Muscle of leg (tissue), 16 donors: ENCODE measurements around the gene ZNF48. TPM values are rescaled to one million over a fixed set of nuclear protein-coding genes. Genes with fewer than 3 reads are reported as not detected.

Experiments
- DNase-seq: peaks from one replicate; pipeline ENCODE4 v3.0.0; 2013
- H3K27ac ChIP-seq: one replicate; pipeline ENCODE4 v1.5.1; 2013; ENCODE audit warnings: mild to moderate bottlenecking, low read length, control low read depth
- H3K27me3 ChIP-seq: one replicate; pipeline ENCODE4 v1.6.1; 2013; ENCODE audit warnings: low read length; ENCODE audit not compliant: control insufficient read depth, insufficient read depth
- H3K36me3 ChIP-seq: one replicate; pipeline ENCODE4 v1.6.1; 2013; ENCODE audit warnings: low read length; ENCODE audit not compliant: control insufficient read depth, insufficient read depth
- H3K4me1 ChIP-seq: one replicate; pipeline ENCODE4 v1.6.1; 2013; ENCODE audit warnings: low read length; ENCODE audit not compliant: control insufficient read depth, insufficient read depth
- H3K4me3 ChIP-seq: one replicate; pipeline ENCODE4 v1.5.1; 2013; ENCODE audit warnings: low read length, control low read depth
- H3K9me3 ChIP-seq: replicated peaks from 2 replicates; pipeline ENCODE4 v1.6.1; 2013; ENCODE audit warnings: low read depth, low read length; ENCODE audit not compliant: control insufficient read depth
- WGBS: methylation state at CpG from one replicate; pipeline ENCODE4 v1.1.5; 2013; ENCODE audit warnings: missing lambda C conversion rate; ENCODE audit not compliant: insufficient coverage; 5-methylcytosine and 5-hydroxymethylcytosine counted together
- long read RNA-seq, 11 donors: transcript quantifications; one replicate each; lab custom pipeline, GENCODE V29; 2026
- polyA plus RNA-seq, 8 donors: library from polyadenylated mRNA; unstranded; fragments of 120-200 nt; gene quantifications; one replicate each; pipeline versions ENCODE4 v1.2.1 to v1.2.3, GENCODE V29; 2013; ENCODE audit warnings: inconsistent platforms in 1 of 8, low replicate concordance in 1 of 8; ENCODE audit not compliant: insufficient read length in 8 of 8, insufficient read depth in 1 of 8
- total RNA-seq: library from RNA; stranded (reverse); fragments of 120-200 nt; gene quantifications from one replicate; pipeline ENCODE4 v1.2.4, GENCODE V29; 2013

Gene ZNF48
- total RNA-seq, result 5.7 TPM
- 1 to 10 TPM; 5.0 to 8.3 (median 6.8) TPM for polyA plus RNA-seq
- long read RNA-seq, donor 1, partial matches to known transcripts, result 0 of 4 reads
- long read RNA-seq, donor 1, other reads (novel, unspliced or antisense), result 0 of 4 reads
- long read RNA-seq, donor 2, result 0 reads
- long read RNA-seq, donor 3, partial matches to known transcripts, result 0 of 1 reads
- long read RNA-seq, donor 3, other reads (novel, unspliced or antisense), result 0 of 1 reads
- long read RNA-seq, donor 4, partial matches to known transcripts, result 0 of 2 reads
- long read RNA-seq, donor 4, other reads (novel, unspliced or antisense), result 0 of 2 reads
- long read RNA-seq, donor 5, transcript ZNF48-203 (3 exons, 912 nt), result major isoform, 6 of 8 reads
- long read RNA-seq, donor 5, partial matches to known transcripts, result 0 of 8 reads
- long read RNA-seq, donor 5, other reads (novel, unspliced or antisense), result 0 of 8 reads
- long read RNA-seq, donor 6, partial matches to known transcripts, result 0 of 4 reads
- long read RNA-seq, donor 6, other reads (novel, unspliced or antisense), result 0 of 4 reads
- long read RNA-seq, donor 7, partial matches to known transcripts, result 0 of 2 reads
- long read RNA-seq, donor 7, other reads (novel, unspliced or antisense), result 0 of 2 reads
- long read RNA-seq, donor 8, partial matches to known transcripts, result 0 of 3 reads
- long read RNA-seq, donor 8, other reads (novel, unspliced or antisense), result 0 of 3 reads
- long read RNA-seq, donor 9, partial matches to known transcripts, result 0 of 3 reads
- long read RNA-seq, donor 9, other reads (novel, unspliced or antisense), result 0 of 3 reads
- long read RNA-seq, donor 10, partial matches to known transcripts, result 0 of 3 reads
- long read RNA-seq, donor 10, other reads (novel, unspliced or antisense), result 0 of 3 reads
- long read RNA-seq, donor 11, partial matches to known transcripts, result 0 of 3 reads
- long read RNA-seq, donor 11, other reads (novel, unspliced or antisense), result 0 of 3 reads

DNA sequence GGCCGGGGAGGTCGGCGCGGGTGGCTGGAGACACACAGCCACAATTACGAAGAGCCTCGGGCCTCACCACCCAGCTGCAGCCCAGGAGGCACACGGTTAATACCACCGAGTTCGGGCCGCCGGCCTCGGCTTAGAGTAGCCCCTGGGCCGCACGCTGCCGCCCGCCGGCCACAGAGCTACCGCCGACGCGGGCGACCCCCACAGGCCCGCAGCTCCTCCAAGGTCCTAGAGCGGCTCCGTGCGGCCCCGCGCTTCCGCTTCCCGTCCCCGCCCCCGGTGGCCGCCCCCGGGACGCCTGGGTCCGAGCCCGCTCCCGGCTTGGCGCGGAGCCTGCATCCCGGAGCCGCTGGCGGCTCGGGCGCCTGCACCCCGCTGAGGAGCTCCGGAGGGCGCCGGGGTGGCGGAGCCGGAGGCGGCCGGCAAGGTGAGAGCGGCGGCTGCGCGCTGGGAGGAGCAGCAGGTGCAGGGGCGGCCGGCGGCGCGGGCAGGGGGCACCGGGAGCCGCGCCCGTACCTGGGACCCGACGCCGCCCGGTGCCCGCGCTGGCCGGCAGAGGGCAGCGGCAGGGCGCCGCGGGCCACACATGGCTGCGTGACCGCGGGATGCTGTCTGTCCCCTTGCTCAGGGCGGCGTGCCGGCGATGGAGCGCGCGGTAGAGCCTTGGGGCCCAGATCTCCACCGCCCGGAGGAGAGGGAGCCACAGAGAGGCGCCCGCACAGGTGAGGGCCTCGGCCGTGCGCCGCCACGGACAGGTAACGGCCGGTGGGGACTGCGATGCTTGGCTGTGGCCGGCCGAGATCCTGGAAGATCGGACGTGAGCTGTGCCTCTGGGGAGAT is at the start of gene ZNF48:
Gene ZNF48, plus strand, starts transcription at position 266 of the 837 bp plus-strand sequence. Its CDS starts 375 bp downstream, at position 641.
- H3K4me1 ChIP-seq, result peaks cover 25% of the 10 kb centered on the region
- no peaks in the 10 kb centered on the region for H3K27me3 ChIP-seq
- WGBS, result under 1% methylated on average over 91 of the region's 103 CpGs
- H3K4me3 ChIP-seq, result peak within 1 kb of the TSS; percentile 77
- H3K36me3 ChIP-seq, result peaks cover 18% of the 10 kb centered on the region
- DNase-seq, result peak; percentile 98
- peak within 1 kb of the TSS; percentile 95 for H3K27ac ChIP-seq
- no peaks in the 10 kb centered on the region for H3K9me3 ChIP-seq

DNA sequence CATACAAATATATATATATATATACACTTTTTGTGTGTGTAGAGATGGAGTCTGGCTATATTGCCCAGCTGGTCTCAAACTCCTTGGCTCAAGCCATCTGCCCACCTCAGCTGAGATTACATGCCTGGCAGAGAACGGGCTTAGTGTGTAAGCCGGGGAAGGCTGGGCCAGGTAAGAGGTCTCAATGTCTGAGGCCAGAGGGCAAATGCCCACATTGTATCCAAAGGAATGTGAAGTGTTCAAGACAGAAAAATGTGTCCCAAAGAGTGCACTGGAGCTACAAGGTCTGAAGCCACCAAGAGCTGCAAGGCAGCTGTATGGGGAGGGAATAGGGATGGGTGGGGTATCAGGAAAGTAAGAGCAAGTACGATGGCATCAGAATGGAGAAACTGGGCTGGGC is 48.9 kb upstream of the ZNF48 start:
- no peaks in the 10 kb centered on the region for H3K4me1 ChIP-seq
- H3K9me3 ChIP-seq, result no peaks in the 10 kb centered on the region
- 80% methylated on average over 3 of the region's 3 CpGs for WGBS
- peaks cover 17% of the 10 kb centered on the region for H3K36me3 ChIP-seq
- DNase-seq, result no peak
- H3K4me3 ChIP-seq, result no peak overlapping the region
- H3K27ac ChIP-seq, result no peak overlapping the region
- no peaks in the 10 kb centered on the region for H3K27me3 ChIP-seq

DNA sequence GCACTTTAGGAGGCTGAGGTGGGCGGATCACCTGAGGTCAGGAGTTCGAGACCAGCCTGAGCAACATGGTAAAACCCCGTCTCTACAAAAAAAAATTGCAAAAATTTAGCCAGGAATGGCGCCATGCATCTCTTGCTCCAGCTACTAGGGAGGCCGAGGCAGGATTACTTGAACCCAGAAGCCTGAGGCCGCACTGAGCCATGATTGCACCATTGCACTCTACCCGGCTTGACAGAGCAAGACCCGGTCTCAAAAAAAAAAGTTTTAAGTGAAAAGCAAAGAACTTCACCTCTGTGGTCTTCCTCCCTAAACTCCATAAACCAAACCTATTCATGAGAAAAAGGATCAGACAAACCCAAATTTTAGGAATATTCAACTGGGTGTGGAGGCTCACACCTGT is 47.1 kb upstream of the ZNF48 start:
- no peak overlapping the region for H3K27ac ChIP-seq
- H3K4me1 ChIP-seq, result peaks cover 16% of the 10 kb centered on the region
- 94% methylated on average over 7 of the region's 8 CpGs for WGBS
- no peaks in the 10 kb centered on the region for H3K27me3 ChIP-seq
- peaks cover 36% of the 10 kb centered on the region for H3K36me3 ChIP-seq
- no peak for DNase-seq
- H3K4me3 ChIP-seq, result no peak overlapping the region
- no peaks in the 10 kb centered on the region for H3K9me3 ChIP-seq

DNA sequence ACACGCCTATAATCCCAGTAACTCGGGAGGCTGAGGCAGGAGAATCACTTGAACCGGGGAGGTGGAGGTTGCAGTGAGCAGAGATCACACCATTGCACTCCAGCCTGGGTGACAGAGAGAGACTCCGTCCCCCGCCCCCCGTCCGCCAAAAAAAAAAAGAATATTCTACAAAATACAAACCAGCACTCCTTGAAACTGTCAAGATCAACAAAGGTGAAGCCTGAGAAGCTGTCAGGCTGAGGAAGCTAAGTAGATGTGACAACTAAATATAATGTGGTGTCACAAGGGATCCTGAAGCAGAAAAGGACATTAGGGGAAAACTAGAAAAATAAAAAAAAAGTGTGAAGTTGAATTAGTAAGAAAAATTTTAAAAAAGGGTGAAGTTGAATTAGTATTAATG is 46.3 kb upstream of the ZNF48 start:
- DNase-seq, result no peak
- no peaks in the 10 kb centered on the region for H3K27me3 ChIP-seq
- H3K4me1 ChIP-seq, result peaks cover 25% of the 10 kb centered on the region
- WGBS, result 90% methylated on average over 2 of the region's 7 CpGs
- peaks cover 44% of the 10 kb centered on the region for H3K36me3 ChIP-seq
- no peak overlapping the region for H3K4me3 ChIP-seq
- no peak overlapping the region for H3K27ac ChIP-seq
- H3K9me3 ChIP-seq, result no peaks in the 10 kb centered on the region

DNA sequence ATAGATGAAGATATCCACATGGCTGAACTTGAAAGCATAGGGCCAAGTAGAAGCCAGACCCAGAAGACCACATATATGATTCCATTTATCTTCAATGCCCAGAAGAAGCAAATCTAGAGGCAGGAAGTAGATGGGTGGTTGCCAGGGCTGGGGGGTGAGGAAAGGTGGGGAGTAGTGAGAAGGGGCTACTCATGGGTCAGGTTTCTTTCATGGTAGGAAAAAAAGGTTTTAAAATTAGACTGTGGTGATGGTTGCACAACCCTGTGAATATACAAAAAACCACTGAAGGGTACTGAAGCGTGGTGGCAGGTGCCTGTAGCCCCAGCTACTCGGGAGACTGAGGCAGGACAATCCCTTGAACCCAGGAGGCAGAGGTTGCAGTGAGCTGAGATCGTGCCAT is 45.5 kb upstream of the ZNF48 start:
- Histone ChIP-seq H3K36me3 (peaks cover 47% of the 10 kb centered on the region), H3K9me3 (no peaks in the 10 kb centered on the region), H3K27ac (no peak overlapping the region), H3K27me3 (no peaks in the 10 kb centered on the region), H3K4me3 (no peak overlapping the region), H3K4me1 (peaks cover 32% of the 10 kb centered on the region)
- WGBS, result 80% methylated on average over 1 of the region's 3 CpGs
- no peak for DNase-seq

DNA sequence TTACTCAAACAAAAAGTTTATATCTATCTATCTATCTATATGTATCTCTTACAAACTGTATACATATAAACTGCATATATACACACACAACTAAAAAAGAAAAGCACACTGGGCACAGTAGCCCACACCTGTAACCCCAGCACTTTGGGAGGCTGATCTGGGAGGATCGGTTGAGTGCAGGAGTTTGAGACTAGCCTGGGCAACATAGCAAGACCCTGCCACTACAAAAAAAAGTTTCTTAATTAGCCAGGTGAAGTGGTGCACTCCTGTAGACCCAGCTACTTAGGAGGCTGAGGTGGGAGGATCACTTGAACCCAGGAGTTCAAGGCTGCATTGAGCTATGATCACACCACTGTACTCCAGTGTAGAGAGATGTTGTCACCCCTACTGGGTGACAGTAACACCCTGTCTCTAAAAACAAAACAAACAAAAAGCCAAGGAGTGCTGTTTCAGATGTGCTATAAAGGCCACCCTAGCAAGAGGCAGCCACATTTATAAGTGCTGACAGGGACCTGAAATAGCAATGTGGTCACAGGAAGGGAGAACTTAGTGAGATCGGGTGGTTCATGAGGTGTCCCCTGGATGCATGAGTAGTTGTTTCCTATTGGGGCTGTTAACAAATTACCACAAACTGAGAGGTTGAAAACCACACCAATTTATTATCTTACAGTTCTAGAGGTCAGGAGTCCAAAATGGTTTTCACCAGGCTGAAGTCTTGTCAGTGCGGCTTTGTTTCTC is 44.9 kb upstream of the ZNF48 start:
- Histone ChIP-seq H3K36me3 (peaks cover 47% of the 10 kb centered on the region), H3K27ac (no peak overlapping the region), H3K27me3 (no peaks in the 10 kb centered on the region), H3K4me3 (no peak overlapping the region), H3K4me1 (peaks cover 32% of the 10 kb centered on the region), H3K9me3 (no peaks in the 10 kb centered on the region)
- WGBS, result 100% methylated on average over 1 of the region's 3 CpGs
- DNase-seq, result no peak

DNA sequence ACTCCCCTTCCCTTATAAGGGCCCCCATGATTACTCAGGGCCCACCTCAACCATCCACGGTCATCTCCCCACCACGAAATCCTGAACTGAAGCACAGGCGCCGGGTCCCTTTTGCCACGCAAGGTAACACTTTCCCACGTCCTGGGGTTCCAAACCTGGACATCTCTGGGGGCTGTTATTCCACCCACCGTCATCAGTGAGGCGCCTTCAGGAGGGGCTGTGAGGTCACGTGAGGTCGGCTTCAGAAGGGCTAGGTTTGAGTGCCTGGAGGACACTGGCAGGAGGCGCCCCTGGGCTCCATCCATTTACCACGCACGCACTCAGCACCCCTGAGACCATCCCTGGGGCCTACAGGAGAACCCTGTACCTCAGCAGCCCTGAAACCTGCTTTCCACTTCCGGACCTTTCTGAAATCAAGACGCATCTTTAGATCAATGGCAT is 44.2 kb upstream of the ZNF48 start:
- Histone ChIP-seq H3K4me3 (no peak overlapping the region), H3K27me3 (no peaks in the 10 kb centered on the region), H3K4me1 (peaks cover 38% of the 10 kb centered on the region), H3K27ac (no peak overlapping the region), H3K9me3 (no peaks in the 10 kb centered on the region), H3K36me3 (peaks cover 47% of the 10 kb centered on the region)
- no peak for DNase-seq
- WGBS, result 88% methylated on average over 14 of the region's 15 CpGs

DNA sequence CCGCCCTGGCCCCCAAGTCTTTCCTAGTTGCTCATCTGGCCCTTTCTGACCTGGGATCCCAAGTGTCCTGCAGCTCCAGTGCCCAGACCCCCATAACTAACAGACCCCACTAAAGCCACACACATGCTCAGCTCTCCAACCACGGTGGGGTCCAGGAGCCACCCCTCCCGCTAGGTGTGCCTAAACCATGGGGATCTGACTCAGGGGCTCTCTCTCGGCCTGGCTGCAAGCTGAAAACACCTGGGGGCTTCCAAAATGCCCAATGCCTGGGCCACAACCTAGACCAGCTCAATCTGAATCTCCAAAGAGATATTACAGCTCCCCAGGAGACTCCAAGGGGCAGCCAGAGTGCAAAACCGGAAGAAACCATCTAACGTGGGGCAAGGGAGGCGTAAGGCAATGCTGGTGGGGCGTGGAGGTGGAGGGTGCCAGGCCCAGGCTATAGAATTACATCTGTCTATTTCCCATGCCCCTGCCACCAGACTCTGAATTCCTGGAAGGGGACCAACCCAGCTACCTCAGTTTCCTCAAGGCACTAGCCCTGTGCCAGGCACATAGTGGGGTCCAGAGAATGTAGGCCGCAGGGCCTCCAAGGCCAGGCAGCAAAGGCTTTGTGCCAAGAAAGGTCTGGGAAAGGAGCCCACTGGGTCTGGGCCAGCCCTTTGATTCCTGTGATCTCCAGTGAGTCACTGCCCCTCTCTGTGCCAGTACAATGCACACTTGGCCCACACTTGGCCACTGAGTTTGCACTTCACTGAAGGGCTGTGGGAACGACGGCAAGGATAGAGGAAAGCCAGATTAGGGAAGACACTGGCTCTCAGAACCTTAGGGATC is 43.4 kb upstream of the ZNF48 start:
- Histone ChIP-seq H3K4me1 (peaks cover 46% of the 10 kb centered on the region), H3K36me3 (peaks cover 54% of the 10 kb centered on the region), H3K27me3 (no peaks in the 10 kb centered on the region), H3K4me3 (no peak overlapping the region), H3K9me3 (no peaks in the 10 kb centered on the region), H3K27ac (peak overlapping the region; percentile 29)
- DNase-seq, result peak; percentile 69
- 65% methylated on average over 5 of the region's 11 CpGs for WGBS
